GM21515 (cell line): Measurements from ENCODE around the gene ABCA7.
A peak's percentile ranks its signal among the peaks of the same experiment; 100 is the strongest.
"Not testable (repeated sequence)": the region's sequence is repeated elsewhere in the genome, so short reads cannot be mapped to it uniquely, and the experiment has no call there.

Experiments used
- ATAC-seq: cut with Tn5 transposase; IDR thresholded peaks from one replicate; pipeline ENCODE4 v1.9.1; 2021; ENCODE audit not compliant: unreplicated experiment

ABCA7 gene

GRCh38 chr19:1015061-1015781 lies 24.7 kb upstream of the ABCA7 start:
- no peak for ATAC-seq

GRCh38 chr19:1015782-1016646 lies 23.9 kb upstream of the ABCA7 start:
- ATAC-seq = no peak

GRCh38 chr19:1016647-1017114 lies 23.2 kb upstream of the ABCA7 start:
- ATAC-seq = no peak

GRCh38 chr19:1017115-1017905 lies 22.6 kb upstream of the ABCA7 start:
- ATAC-seq = no peak

- no peak for ATAC-seq
Measured at GRCh38 chr19:1017906-1018305, 22.0 kb upstream of the ABCA7 start.

- ATAC-seq = no peak
Measured at GRCh38 chr19:1018393-1018792, 21.5 kb upstream of the ABCA7 start.

- ATAC-seq = no peak
Measured at GRCh38 chr19:1018932-1019615, 20.8 kb upstream of the ABCA7 start.

GRCh38 chr19:1019616-1019961 lies 20.3 kb upstream of the ABCA7 start:
- no peak for ATAC-seq

- ATAC-seq = no peak
Measured at GRCh38 chr19:1019980-1020867, 19.7 kb upstream of the ABCA7 start.

- ATAC-seq = peak; percentile 66
Measured at GRCh38 chr19:1020868-1021425, 19.0 kb upstream of the ABCA7 start, which contains the start of gene TMEM259. TSS of gene TMEM259 (minus strand) at chr19:1021123. CDS start at chr19:1020996, 127 bp downstream.

- ATAC-seq = not testable (repeated sequence)
Measured at GRCh38 chr19:1023883-1024188, 16.1 kb upstream of the ABCA7 start.

- ATAC-seq = not testable (repeated sequence)
Measured at GRCh38 chr19:1025080-1025479, 14.8 kb upstream of the ABCA7 start.

GRCh38 chr19:1025960-1026782 lies 13.7 kb upstream of the ABCA7 start, which contains the start of gene CNN2:
TSS of gene CNN2 (plus strand) at chr19:1026608. CDS start at chr19:1026662, 54 bp downstream.
- no peak for ATAC-seq

GRCh38 chr19:1026783-1027649 lies 12.9 kb upstream of the ABCA7 start:
- no peak for ATAC-seq

- no peak for ATAC-seq
Measured at GRCh38 chr19:1027650-1028061, 12.3 kb upstream of the ABCA7 start.

- no peak for ATAC-seq
Measured at GRCh38 chr19:1028062-1028926, 11.6 kb upstream of the ABCA7 start.
